ENCODE results near the gene THSD4.

Gene THSD4

DNA sequence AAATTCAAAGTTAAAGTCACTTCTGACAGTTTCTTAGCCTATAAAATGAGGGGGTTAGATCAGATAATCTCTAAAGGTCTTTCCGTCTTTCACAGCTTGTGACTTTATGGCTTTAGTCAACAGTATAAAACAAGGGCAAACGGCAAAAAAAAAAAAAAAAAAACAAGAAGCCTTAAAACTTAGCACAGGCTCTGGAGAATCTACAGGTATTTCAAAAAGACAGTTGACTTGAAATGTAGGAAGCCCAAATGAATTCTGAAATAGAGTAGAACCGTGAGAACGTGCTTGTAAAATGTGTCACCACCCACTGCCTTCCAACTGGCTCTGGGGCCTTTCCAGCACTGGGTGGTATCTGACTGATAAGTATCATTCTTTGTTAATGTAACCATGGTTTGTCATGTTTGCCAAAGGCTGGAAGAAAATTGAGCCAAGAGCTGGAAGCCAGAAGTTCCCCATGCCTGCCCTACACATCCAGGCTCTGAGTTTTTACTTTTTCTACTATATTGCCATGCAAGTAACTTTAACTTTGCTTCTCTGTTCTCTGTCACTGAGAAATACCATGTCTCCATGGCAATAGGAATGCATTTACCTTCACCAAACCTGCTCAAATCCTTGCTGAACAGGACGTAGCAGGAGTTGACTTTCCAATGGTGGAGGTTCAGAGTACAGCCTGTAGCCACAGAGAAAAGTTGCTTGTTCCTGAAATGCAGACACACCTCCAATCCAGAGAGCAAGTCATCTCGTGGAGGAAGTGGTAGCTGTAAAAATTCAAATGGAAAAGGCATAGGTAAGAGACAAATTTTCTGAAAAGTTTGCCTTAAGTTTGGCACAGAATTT, 35.8 kb upstream of the THSD4 start:
- no peak for DNase-seq (ENCODE audit: extremely low read depth, low read depth)
- TF ChIP-seq CTCF (IDR thresholded peaks at IDR 0.05; ENCODE audit: low read depth, low read length, missing control alignments), result no peak
- H3K4me3 ChIP-seq (replicated peaks; ENCODE audit: low read depth, low read length), result no peak overlapping the region

DNA sequence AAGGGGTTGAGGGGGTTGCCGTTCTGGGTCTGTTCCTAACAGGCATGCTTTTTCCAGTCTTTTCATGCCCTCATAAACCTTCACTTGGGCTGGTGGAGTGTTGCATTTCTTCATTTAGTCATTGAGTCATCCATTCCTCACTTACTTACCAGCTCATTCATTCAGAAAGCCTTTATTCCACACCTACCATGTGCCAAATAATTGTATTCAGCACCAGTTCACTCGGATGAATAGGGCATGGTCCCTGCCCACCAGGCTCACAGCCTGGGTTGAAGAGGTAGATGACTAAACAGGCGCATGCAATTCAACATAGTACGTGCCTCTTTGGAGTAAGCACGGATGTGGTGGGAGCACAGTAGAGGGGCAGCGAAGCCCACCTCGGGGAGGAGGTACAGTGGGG, 35.1 kb upstream of the THSD4 start:
- no peak for TF ChIP-seq CTCF (IDR thresholded peaks at IDR 0.05; ENCODE audit: low read depth, low read length, missing control alignments)
- no peak overlapping the region for H3K4me3 ChIP-seq (replicated peaks; ENCODE audit: low read depth, low read length)
- no peak for DNase-seq (ENCODE audit: extremely low read depth, low read depth)

GRCh38 chr15:71080705-71081104, 34.6 kb upstream of the THSD4 start:
- no peak overlapping the region for H3K4me3 ChIP-seq (replicated peaks; ENCODE audit: low read depth, low read length)
- no peak for TF ChIP-seq CTCF (IDR thresholded peaks at IDR 0.05; ENCODE audit: low read depth, low read length, missing control alignments)
- DNase-seq (ENCODE audit: extremely low read depth, low read depth), result peak; percentile 43

DNA sequence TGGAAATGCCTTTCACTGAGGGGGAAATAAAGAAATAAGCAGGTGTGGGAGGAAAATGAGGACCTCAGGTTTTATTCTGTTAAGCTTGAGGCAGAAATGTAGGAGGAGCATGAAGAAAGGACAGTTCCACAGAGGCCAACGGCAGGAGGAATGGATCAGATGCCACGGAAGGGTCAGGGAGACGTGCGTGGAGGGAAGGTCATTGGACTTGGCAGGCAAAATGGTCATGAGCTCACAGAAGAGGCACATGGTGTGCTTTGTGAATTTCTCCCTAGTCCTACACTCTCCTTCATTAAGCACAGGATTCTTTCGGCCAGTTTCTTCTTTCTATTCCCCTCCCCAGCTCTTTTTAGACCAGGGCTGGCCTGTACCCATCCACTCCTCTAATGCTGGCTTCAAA, 32.5 kb upstream of the THSD4 start:
- TF ChIP-seq CTCF (IDR thresholded peaks at IDR 0.05; ENCODE audit: low read depth, low read length, missing control alignments), result no peak
- H3K4me3 ChIP-seq (replicated peaks; ENCODE audit: low read depth, low read length), result no peak overlapping the region
- DNase-seq (ENCODE audit: extremely low read depth, low read depth), result no peak

DNA sequence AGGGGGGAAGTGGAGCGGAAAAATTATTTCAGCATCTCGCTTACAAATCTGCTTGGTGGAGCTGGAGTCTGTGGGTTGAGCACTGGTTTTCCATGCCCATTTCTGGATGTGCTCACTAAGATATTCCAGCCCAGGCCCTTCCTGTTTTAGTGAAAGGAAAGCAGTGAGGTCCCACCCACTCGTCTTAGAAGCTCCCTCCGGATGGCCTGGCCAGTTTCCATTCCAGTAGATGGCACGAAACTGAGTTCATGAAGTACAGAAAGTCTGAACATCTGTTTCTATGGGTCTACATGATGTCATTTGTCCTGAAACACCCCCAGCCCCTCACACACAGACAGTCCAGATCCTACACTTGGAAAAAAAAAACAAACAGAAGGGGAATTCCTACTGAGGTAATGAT, 31.9 kb upstream of the THSD4 start:
- no peak for TF ChIP-seq CTCF (IDR thresholded peaks at IDR 0.05; ENCODE audit: low read depth, low read length, missing control alignments)
- DNase-seq (ENCODE audit: extremely low read depth, low read depth), result peak; percentile 59
- H3K4me3 ChIP-seq (replicated peaks; ENCODE audit: low read depth, low read length), result no peak overlapping the region

DNA sequence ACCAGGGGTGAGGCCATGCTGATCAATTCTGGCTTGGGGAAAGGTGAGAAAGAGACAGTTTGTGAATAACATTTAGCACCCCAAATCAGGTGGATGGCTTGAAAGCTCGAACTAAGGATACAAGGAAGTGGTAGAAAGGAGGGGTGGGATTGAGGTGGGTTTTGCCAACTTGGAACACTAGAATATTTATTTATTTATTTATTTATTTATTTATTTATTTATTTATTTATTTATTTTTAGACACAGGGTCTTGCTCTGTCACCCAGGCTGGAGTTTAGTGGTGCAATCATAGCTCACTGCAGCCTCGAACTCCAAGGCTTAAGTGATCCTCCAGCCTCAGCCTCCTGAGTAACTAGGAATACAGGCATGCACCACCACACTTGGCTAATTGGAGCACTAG, 31.0 kb upstream of the THSD4 start:
- DNase-seq (ENCODE audit: extremely low read depth, low read depth), result no peak
- TF ChIP-seq CTCF (IDR thresholded peaks at IDR 0.05; ENCODE audit: low read depth, low read length, missing control alignments), result no peak
- H3K4me3 ChIP-seq (replicated peaks; ENCODE audit: low read depth, low read length), result no peak overlapping the region

- no peak for TF ChIP-seq CTCF (IDR thresholded peaks at IDR 0.05; ENCODE audit: low read depth, low read length, missing control alignments)
- no peak for DNase-seq (ENCODE audit: extremely low read depth, low read depth)
- H3K4me3 ChIP-seq (replicated peaks; ENCODE audit: low read depth, low read length), result no peak overlapping the region
Observed at GRCh38 chr15:71085809-71086208, 29.5 kb upstream of the THSD4 start.
